ENCODE measurements around the gene SPAAR.

DNA sequence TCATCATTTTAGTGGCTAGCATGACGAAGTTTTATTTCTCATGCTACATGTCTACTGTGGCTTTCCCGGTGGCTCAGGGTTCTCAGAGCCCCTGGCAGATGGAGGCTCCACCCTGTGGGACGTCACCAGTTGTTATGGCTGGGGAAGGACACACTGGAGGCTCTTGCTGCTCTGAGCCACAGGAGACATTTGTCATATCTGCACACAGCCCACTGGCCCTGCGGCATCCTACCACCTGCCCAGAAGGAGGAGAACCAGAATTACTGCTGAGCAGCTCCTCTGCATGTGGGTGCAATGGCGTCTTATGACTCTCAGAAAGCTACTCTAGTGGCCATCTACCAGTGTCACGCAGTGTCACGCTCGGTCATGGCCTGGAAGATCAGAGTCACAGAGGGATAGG is 45.7 kb upstream of the SPAAR start:
- TF ChIP-seq POLR2A (IDR thresholded peaks at IDR 0.05), result no peak
- TF ChIP-seq, protein P1, sequence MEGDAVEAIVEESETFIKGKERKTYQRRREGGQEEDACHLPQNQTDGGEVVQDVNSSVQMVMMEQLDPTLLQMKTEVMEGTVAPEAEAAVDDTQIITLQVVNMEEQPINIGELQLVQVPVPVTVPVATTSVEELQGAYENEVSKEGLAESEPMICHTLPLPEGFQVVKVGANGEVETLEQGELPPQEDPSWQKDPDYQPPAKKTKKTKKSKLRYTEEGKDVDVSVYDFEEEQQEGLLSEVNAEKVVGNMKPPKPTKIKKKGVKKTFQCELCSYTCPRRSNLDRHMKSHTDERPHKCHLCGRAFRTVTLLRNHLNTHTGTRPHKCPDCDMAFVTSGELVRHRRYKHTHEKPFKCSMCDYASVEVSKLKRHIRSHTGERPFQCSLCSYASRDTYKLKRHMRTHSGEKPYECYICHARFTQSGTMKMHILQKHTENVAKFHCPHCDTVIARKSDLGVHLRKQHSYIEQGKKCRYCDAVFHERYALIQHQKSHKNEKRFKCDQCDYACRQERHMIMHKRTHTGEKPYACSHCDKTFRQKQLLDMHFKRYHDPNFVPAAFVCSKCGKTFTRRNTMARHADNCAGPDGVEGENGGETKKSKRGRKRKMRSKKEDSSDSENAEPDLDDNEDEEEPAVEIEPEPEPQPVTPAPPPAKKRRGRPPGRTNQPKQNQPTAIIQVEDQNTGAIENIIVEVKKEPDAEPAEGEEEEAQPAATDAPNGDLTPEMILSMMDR (IDR thresholded peaks at IDR 0.05), result no peak

Measured in upper lobe of left lung (tissue), 4 donors.